ENCODE measurements around the gene TMPRSS2.

TMPRSS2 gene

DNA sequence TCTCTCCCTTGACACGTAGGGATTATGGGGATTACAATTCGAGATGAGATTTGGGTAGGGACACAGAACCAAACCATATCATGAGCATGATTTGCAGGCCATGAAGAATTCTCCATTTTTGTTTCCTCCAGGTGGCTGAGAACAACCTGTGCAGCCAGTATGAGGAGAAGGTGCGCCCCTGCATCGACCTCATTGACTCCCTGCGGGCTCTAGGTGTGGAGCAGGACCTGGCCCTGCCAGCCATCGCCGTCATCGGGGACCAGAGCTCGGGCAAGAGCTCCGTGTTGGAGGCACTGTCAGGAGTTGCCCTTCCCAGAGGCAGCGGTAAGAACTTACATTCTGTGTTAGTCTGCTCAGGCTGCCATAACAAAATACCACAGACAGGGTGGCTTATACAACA lies 72.3 kb downstream of the TMPRSS2 start:
- no peak for ATAC-seq
- TF ChIP-seq ZNF565 (CRISPR knock-in tag; conservative IDR thresholded peaks at IDR 0.05; ENCODE audit: low read depth) = no peak

- ATAC-seq = no peak
- TF ChIP-seq OSR1 (CRISPR knock-in tag; IDR thresholded peaks at IDR 0.05) (no peak), TSHZ2 (CRISPR knock-in tag; IDR thresholded peaks at IDR 0.05) (no peak), TOX (CRISPR knock-in tag; IDR thresholded peaks at IDR 0.05; ENCODE audit: borderline replicate concordance) (no peak), ESRRG (CRISPR knock-in tag; IDR thresholded peaks at IDR 0.05) (no peak), PPARA (CRISPR knock-in tag; IDR thresholded peaks at IDR 0.05; ENCODE audit: borderline replicate concordance) (no peak), ZFP3 (CRISPR knock-in tag; IDR thresholded peaks at IDR 0.05) (no peak), ISL1 (CRISPR knock-in tag; IDR thresholded peaks at IDR 0.05) (no peak), RARB (CRISPR knock-in tag; IDR thresholded peaks at IDR 0.05) (no peak), CSDC2 (CRISPR knock-in tag; IDR thresholded peaks at IDR 0.05) (no peak), ZNF8 (CRISPR knock-in tag; IDR thresholded peaks at IDR 0.05) (no peak)
Observed at GRCh38 chr21:41433566-41433965, 74.4 kb downstream of the TMPRSS2 start.

DNA sequence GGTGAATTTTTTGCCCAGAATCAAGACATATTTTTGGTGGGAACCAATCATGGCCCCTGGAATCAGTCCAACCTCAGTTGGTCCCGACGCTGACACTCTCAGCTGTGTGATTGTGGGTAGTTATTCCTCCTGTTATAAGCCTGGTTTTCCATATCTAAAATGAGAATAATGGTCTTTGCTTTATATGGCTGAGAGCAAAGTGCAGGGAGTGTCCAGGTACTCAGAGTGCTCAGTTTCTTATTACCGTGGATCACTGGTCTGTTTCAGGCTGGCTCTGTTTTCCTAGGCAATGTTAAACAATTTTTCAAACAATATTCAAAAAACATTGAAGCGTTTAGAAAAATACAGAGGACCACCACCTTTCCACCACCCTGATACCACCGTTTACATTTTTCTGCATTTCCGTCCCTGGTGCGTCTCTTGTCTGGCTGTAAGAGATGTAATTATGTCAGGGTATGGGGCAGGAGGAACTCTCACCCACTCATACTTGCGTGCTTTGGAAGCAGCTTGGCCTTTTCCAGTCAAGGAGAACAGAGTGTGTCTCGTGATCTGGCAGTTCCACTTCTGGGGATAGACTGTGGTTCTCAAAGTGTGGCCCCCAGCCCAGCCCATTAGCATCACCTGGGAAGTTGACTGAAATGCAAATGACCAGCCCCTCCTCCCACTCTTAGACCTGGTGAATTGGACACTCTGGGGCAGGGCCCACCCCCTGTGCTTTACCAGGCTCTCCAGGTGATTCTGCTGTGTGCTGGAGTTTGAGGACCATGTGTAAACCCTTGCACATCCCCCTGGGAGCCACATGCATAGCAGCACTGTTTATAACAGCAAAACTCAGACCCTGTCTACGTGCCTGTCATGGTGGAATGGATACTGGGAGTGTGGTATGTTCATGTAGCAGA lies 75.1 kb downstream of the TMPRSS2 start:
- no peak for TF ChIP-seq PPARA (CRISPR knock-in tag; IDR thresholded peaks at IDR 0.05; ENCODE audit: borderline replicate concordance)
- TF ChIP-seq, protein P1, sequence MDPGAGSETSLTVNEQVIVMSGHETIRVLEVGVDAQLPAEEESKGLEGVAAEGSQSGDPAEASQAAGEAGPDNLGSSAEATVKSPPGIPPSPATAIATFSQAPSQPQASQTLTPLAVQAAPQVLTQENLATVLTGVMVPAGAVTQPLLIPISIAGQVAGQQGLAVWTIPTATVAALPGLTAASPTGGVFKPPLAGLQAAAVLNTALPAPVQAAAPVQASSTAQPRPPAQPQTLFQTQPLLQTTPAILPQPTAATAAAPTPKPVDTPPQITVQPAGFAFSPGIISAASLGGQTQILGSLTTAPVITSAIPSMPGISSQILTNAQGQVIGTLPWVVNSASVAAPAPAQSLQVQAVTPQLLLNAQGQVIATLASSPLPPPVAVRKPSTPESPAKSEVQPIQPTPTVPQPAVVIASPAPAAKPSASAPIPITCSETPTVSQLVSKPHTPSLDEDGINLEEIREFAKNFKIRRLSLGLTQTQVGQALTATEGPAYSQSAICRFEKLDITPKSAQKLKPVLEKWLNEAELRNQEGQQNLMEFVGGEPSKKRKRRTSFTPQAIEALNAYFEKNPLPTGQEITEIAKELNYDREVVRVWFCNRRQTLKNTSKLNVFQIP (CRISPR knock-in tag; IDR thresholded peaks at IDR 0.05; ENCODE audit: borderline replicate concordance, low read depth) = no peak
- ATAC-seq = no peak

DNA sequence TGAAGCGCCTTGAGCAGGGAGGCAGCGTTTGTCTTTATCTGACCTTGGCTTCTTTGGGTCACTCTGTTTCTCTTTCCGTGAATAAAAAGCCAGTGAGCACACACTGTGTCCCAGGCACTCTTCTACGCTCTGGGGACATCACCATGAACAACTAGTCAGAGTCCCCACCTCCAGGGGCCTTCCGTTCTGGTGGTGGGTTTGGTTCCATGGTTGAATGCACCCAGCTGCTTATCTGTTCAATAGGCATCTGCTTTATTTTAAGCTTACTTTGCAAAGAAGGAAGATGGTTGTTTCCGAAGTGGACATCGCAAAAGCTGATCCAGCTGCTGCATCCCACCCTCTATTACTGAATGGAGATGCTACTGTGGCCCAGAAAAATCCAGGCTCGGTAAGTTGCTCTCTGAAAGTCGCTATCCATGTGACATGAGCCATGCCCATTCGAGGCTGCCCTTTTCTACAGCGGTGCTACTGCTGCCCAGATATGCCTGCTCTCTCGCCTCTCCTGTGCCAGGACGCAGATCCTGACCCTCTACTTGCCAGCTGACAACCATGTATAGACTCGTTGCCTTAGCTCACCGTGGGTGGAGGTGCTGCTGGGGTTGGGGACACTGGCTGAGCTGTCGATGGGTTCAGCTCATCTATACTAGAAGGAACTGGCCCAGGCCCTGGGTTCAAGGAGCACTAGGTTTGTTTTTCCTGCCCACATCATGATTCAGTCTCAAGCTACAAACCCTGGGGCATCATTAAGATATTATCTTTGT lies 76.0 kb downstream of the TMPRSS2 start:
- no peak for ATAC-seq
- no peak for TF ChIP-seq TOX (CRISPR knock-in tag; IDR thresholded peaks at IDR 0.05; ENCODE audit: borderline replicate concordance)
- no peak for TF ChIP-seq GLIS3 (CRISPR knock-in tag; IDR thresholded peaks at IDR 0.05)
- TF ChIP-seq ZC3H10 (CRISPR knock-in tag; IDR thresholded peaks at IDR 0.05) = no peak
- TF ChIP-seq, protein P1 (CRISPR knock-in tag; IDR thresholded peaks at IDR 0.05; ENCODE audit: borderline replicate concordance, low read depth) = no peak
- TF ChIP-seq PATZ1 (CRISPR knock-in tag; IDR thresholded peaks at IDR 0.05; ENCODE audit: borderline replicate concordance) = no peak
- no peak for TF ChIP-seq ISL1 (CRISPR knock-in tag; IDR thresholded peaks at IDR 0.05)
- no peak for TF ChIP-seq RARB (CRISPR knock-in tag; IDR thresholded peaks at IDR 0.05)
- no peak for TF ChIP-seq ESRRG (CRISPR knock-in tag; IDR thresholded peaks at IDR 0.05)
- TF ChIP-seq ZNF565 (CRISPR knock-in tag; conservative IDR thresholded peaks at IDR 0.05; ENCODE audit: low read depth) = no peak
- no peak for TF ChIP-seq BACH2 (CRISPR knock-in tag; IDR thresholded peaks at IDR 0.05; ENCODE audit: borderline replicate concordance)
- TF ChIP-seq CSRNP3 (CRISPR knock-in tag; IDR thresholded peaks at IDR 0.05) = no peak
- no peak for TF ChIP-seq ZFP3 (CRISPR knock-in tag; IDR thresholded peaks at IDR 0.05)
- no peak for TF ChIP-seq TSHZ2 (CRISPR knock-in tag; IDR thresholded peaks at IDR 0.05)
- no peak for TF ChIP-seq CSDC2 (CRISPR knock-in tag; IDR thresholded peaks at IDR 0.05)
- TF ChIP-seq ZNF8 (CRISPR knock-in tag; IDR thresholded peaks at IDR 0.05) = no peak
- TF ChIP-seq CREB5 (CRISPR knock-in tag; IDR thresholded peaks at IDR 0.05; ENCODE audit: low read depth) = no peak
- no peak for TF ChIP-seq PPARA (CRISPR knock-in tag; IDR thresholded peaks at IDR 0.05; ENCODE audit: borderline replicate concordance)

Data from SK-N-SH treated with all-trans-retinoic acid at 6 μM for 48 hours (cell line).